ENCODE results near the gene DPH6.

- TF ChIP-seq CTCF (IDR thresholded peaks at IDR 0.05) = no peak
- no peak for TF ChIP-seq POLR2A (IDR thresholded peaks at IDR 0.05)
Measured at GRCh38 chr15:35437157-35437556, 108.8 kb downstream of the DPH6 start.
